ENCODE results near the gene GLIPR1.

DNA sequence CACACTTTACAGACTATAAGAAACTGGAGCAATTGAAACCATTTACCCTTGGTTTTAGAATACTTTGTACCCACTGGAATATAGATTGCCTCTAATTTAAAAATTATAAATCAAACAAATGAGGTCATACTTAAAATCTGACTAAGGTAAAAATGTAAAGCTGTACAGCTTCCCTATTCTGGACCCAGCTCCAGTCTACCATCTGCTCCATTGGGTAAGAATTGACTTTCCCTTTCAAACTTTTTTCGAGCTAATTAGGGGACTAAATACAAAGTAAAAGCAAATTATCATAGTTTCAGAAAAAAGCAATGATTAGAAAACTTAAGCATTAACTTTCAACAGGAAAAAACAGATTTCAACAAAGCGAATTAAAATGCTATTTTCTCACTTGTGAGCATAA lies 26.5 kb downstream of the GLIPR1 start:
- TF ChIP-seq, protein P1, sequence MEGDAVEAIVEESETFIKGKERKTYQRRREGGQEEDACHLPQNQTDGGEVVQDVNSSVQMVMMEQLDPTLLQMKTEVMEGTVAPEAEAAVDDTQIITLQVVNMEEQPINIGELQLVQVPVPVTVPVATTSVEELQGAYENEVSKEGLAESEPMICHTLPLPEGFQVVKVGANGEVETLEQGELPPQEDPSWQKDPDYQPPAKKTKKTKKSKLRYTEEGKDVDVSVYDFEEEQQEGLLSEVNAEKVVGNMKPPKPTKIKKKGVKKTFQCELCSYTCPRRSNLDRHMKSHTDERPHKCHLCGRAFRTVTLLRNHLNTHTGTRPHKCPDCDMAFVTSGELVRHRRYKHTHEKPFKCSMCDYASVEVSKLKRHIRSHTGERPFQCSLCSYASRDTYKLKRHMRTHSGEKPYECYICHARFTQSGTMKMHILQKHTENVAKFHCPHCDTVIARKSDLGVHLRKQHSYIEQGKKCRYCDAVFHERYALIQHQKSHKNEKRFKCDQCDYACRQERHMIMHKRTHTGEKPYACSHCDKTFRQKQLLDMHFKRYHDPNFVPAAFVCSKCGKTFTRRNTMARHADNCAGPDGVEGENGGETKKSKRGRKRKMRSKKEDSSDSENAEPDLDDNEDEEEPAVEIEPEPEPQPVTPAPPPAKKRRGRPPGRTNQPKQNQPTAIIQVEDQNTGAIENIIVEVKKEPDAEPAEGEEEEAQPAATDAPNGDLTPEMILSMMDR (IDR thresholded peaks at IDR 0.05; ENCODE audit: low read depth, low read length), result no peak
- TF ChIP-seq MAX (IDR thresholded peaks at IDR 0.05; ENCODE audit: low read depth, low read length), result no peak
